Ovary (tissue), 9 donors: Measurements from ENCODE around the gene DDX25. TPM values are rescaled to one million over a fixed set of nuclear protein-coding genes. Genes with fewer than 3 reads are reported as not detected.

Source experiments
- DNase-seq, 5 donors: peaks; one replicate each; pipeline ENCODE4 v3.0.0-alpha.2; 2019 to 2020
- H3K27ac ChIP-seq, 2 donors: fragments of 200-600 bp; one replicate each; pipeline versions ENCODE4 v1.5.1 to v1.8.0; 2019 to 2022
- H3K27me3 ChIP-seq: fragments of 200-600 bp; one replicate; pipeline ENCODE4 v1.8.0; 2022
- H3K36me3 ChIP-seq: fragments of 200-600 bp; sonication (generic); one replicate; pipeline ENCODE4 v1.5.1; 2019
- H3K4me1 ChIP-seq: one replicate; pipeline ENCODE4 v1.8.1; 2013; ENCODE audit warnings: mild to moderate bottlenecking, moderate library complexity; ENCODE audit not compliant: insufficient read depth
- H3K4me3 ChIP-seq: fragments of 200-600 bp; sonication (generic); one replicate; pipeline ENCODE4 v1.5.1; 2017
- H3K9me3 ChIP-seq, 2 donors: fragments of 200-600 bp in 1 of 2; sonication (generic) in 1 of 2; one replicate each; pipeline versions ENCODE4 v1.5.1 to v1.8.1; 2013 to 2019; ENCODE audit warnings: mild to moderate bottlenecking in 1 of 2, moderate library complexity in 1 of 2
- CTCF ChIP-seq, 3 donors: fragments of 450-650 bp in 2 of 3; fragments of 200-600 bp in 1 of 3; IDR thresholded peaks; one replicate each; pipeline versions ENCODE4 v1.5.1 to v1.8.0; 2016 to 2022; ENCODE audit warnings: antibody characterized with exemption in 3 of 3, mild to moderate bottlenecking in 1 of 3
- EP300 ChIP-seq: sonication (generic); formaldehyde crosslinking; IDR thresholded peaks from one replicate; pipeline ENCODE4 v1.6.1; 2017; ENCODE audit warnings: antibody characterized with exemption
- POLR2A ChIP-seq: fragments of 450-650 bp; IDR thresholded peaks from one replicate; pipeline ENCODE4 v1.6.1; 2017; ENCODE audit warnings: antibody characterized with exemption, mild to moderate bottlenecking, moderate library complexity
- WGBS, 3 donors: extraction: QIAGEN DNeasy Blood & Tissue Kit in 1 of 3; methylation state at CpG; one replicate each; pipeline versions ENCODE4 v1.1.5 to v1.1.7; 2013 to 2017; 5-methylcytosine and 5-hydroxymethylcytosine counted together
- intact Hi-C, 4 donors: fragments of 100-400 bp; cut with DNase I; formaldehyde crosslinking; loops; one replicate each; pipeline versions ENCODE4 v1.11.0 to v1.15.1; 2022 to 2023
- polyA plus RNA-seq, 2 donors: library from polyadenylated mRNA; stranded (reverse); fragments of 200-250 nt in 1 of 2; fragments of 350-450 nt in 1 of 2; fragmentation: Illumina TruSeq in 1 of 2; extraction: RNeasy Lipid Tissue Mini Kit (QIAGEN cat#74804) in 1 of 2; gene quantifications; one replicate each; pipeline ENCODE4 v1.2.3, GENCODE V29; 2013 to 2014
- total RNA-seq, 7 donors: library from RNA; depleted of rRNA in 2 of 7; stranded (reverse); fragments of >200 nt in 2 of 7; fragmentation: NEBNext Ultra II Directional in 3 of 7; extraction: Animal tissue kit (Norgen Biotek cat#: 25700) in 3 of 7; gene quantifications; one replicate each; pipeline versions ENCODE4 v1.1.0 to v1.2.4, GENCODE V29; 2016 to 2023
- donor health status: DM: no; HTN: no; CAD: no; lungs with moderate emphysema.
- donor health status: DM: no; HTN: no; CAD: no.
- donor health status: Bipolar disorder and iron deficiency.
- donor health status: DM: yes; HTN: yes; CAD: no.
- donor health status: DM: no; HTN: no; CAD: no.
- donor health status: DM: yes; HTN: yes; CAD: no.

The DDX25 gene
- total and polyA plus RNA-seq, 9 donors, result 0.23 to 0.92 (median 0.58) TPM; not detected in 1

GRCh38 chr11:125939081-125939521 lies 34.8 kb downstream of the DDX25 start:
- Histone ChIP-seq H3K4me1 (peaks cover 4% of the 10 kb centered on the region), H3K36me3 (no peaks in the 10 kb centered on the region), H3K9me3 (no peaks in the 10 kb centered on the region), H3K27ac (no peak overlapping the region), H3K4me3 (no peak overlapping the region), H3K27me3 (no peaks in the 10 kb centered on the region)
- WGBS, 3 donors, result 25 to 32% (median 31%) methylated on average over 4 of the region's 4 CpGs
- DNase-seq, result no peak
- TF ChIP-seq POLR2A, result no peak
- TF ChIP-seq EP300, result no peak
- no peak for TF ChIP-seq CTCF (IDR thresholded peaks at IDR 0.05)
- intact Hi-C loops, result no loop called here

- Histone ChIP-seq H3K4me1 (peaks cover 4% of the 10 kb centered on the region), H3K4me3 (no peak overlapping the region), H3K36me3 (no peaks in the 10 kb centered on the region), H3K27ac (no peak overlapping the region), H3K9me3 (no peaks in the 10 kb centered on the region), H3K27me3 (no peaks in the 10 kb centered on the region)
- no peak for TF ChIP-seq EP300
- no peak for TF ChIP-seq POLR2A
- TF ChIP-seq CTCF (IDR thresholded peaks at IDR 0.05), result no peak
- 93 to 98% (median 97%) methylated on average over 4 of the region's 4 CpGs for WGBS, 3 donors
- DNase-seq, result no peak
- intact Hi-C loops, result loop anchor here in 2 of 4 donors (5.0 to 10.0 kb wide), 2 partner anchors 115 to 252 kb away; no protein-coding TSS in a partner anchor
Observed at GRCh38 chr11:125940145-125940544, 35.8 kb downstream of the DDX25 start.

GRCh38 chr11:125941267-125941618 lies 36.9 kb downstream of the DDX25 start:
- Histone ChIP-seq H3K36me3 (no peaks in the 10 kb centered on the region), H3K4me3 (no peak overlapping the region), H3K27ac (no peak overlapping the region), H3K9me3 (no peaks in the 10 kb centered on the region), H3K27me3 (no peaks in the 10 kb centered on the region), H3K4me1 (peaks cover 1% of the 10 kb centered on the region)
- 78 to 96% (median 90%) methylated on average over 4 of the region's 4 CpGs for WGBS, 3 donors
- peak in 1 of 5 donors; percentile 1 for DNase-seq
- TF ChIP-seq CTCF (IDR thresholded peaks at IDR 0.05) (no peak), EP300 (no peak)
- intact Hi-C loops, result loop anchor here in 2 of 4 donors (5.0 to 10.0 kb wide), 2 partner anchors 114 to 251 kb away; no protein-coding TSS in a partner anchor

GRCh38 chr11:125941619-125942611 lies 37.6 kb downstream of the DDX25 start:
- H3K27me3 ChIP-seq, result no peaks in the 10 kb centered on the region
- H3K4me1 ChIP-seq, result peaks cover 1% of the 10 kb centered on the region
- TF ChIP-seq POLR2A (no peak), CTCF (IDR thresholded peaks at IDR 0.05) (peak in 2 of 3 donors; percentile 32 to 39)
- H3K27ac ChIP-seq, result no peak overlapping the region
- no peaks in the 10 kb centered on the region for H3K36me3 ChIP-seq
- DNase-seq, result peak; percentile 55 to 75 (median 72)
- intact Hi-C loops, result loop anchor here in 2 of 4 donors (5.0 to 10.0 kb wide), 2 partner anchors 113 to 250 kb away; no protein-coding TSS in a partner anchor
- no peak overlapping the region for H3K4me3 ChIP-seq
- 40 to 55% (median 44%) methylated on average over 20 of the region's 20 CpGs for WGBS, 3 donors
- no peaks in the 10 kb centered on the region for H3K9me3 ChIP-seq
